Neuronal stem cell (in vitro differentiated cells): Measurements from ENCODE around the gene RAPGEF1.

Source experiments
- DNase-seq: peaks from one replicate; pipeline ENCODE4 v3.0.0-alpha.2; 2013; ENCODE audit warnings: low spot score
- H2AFZ ChIP-seq: one replicate; pipeline ENCODE4 v1.6.1; 2013; ENCODE audit warnings: mild to moderate bottlenecking, low read length, inconsistent platforms
- H2AK5ac ChIP-seq: 2 replicates; pipeline ENCODE4 v1.6.1; 2013; ENCODE audit warnings: low read depth, mild to moderate bottlenecking, inconsistent platforms, low read length, moderate library complexity, mixed read lengths
- H2BK120ac ChIP-seq: 2 replicates; pipeline ENCODE4 v1.6.1; 2013; ENCODE audit warnings: low read depth, mild to moderate bottlenecking, inconsistent platforms, low read length, moderate library complexity, mixed read lengths
- H2BK12ac ChIP-seq: one replicate; pipeline ENCODE4 v1.6.1; 2013; ENCODE audit warnings: low read length, inconsistent platforms
- H2BK15ac ChIP-seq: 2 replicates; pipeline ENCODE4 v1.6.1; 2013; ENCODE audit warnings: mild to moderate bottlenecking, low read length, inconsistent platforms, mixed read lengths
- H2BK5ac ChIP-seq: one replicate; pipeline ENCODE4 v1.6.1; 2013; ENCODE audit warnings: inconsistent platforms, mild to moderate bottlenecking, low read length, moderate library complexity
- H3K14ac ChIP-seq: one replicate; pipeline ENCODE4 v1.6.1; 2013; ENCODE audit warnings: low read length, inconsistent platforms
- H3K18ac ChIP-seq: 2 replicates; pipeline ENCODE4 v1.6.1; 2013; ENCODE audit warnings: low read length, inconsistent platforms
- H3K23ac ChIP-seq: 2 replicates; pipeline ENCODE4 v1.6.1; 2013; ENCODE audit warnings: low read depth, mild to moderate bottlenecking, mixed read lengths, low read length, inconsistent platforms; ENCODE audit not compliant: poor library complexity
- H3K27ac ChIP-seq: replicated peaks from 3 replicates; pipeline ENCODE4 v1.5.1; 2013; ENCODE audit warnings: low read length, inconsistent platforms
- H3K27me3 ChIP-seq, 3 experiments: 2 replicates each; pipeline ENCODE4 v1.6.1; 2013; ENCODE audit warnings: low read length in 3 of 3, mild to moderate bottlenecking in 2 of 3, inconsistent platforms in 1 of 3, low read depth in 1 of 3, mixed read lengths in 1 of 3, moderate library complexity in 1 of 3; ENCODE audit not compliant: control insufficient read depth in 3 of 3, insufficient read depth in 3 of 3
- H3K36me3 ChIP-seq, 2 donors: replicated peaks in 1 of 2; 2 replicates each; pipeline ENCODE4 v1.6.1; 2013; ENCODE audit warnings: low read length in 2 of 2; ENCODE audit not compliant: control insufficient read depth in 2 of 2, insufficient read depth in 2 of 2
- H3K4ac ChIP-seq: 2 replicates; pipeline ENCODE4 v1.6.1; 2013; ENCODE audit warnings: inconsistent platforms, mild to moderate bottlenecking, low read length, moderate library complexity
- H3K4me1 ChIP-seq, 2 donors: 1 replicate in 1 of 2; 2 replicates in 1 of 2; pipeline ENCODE4 v1.6.1; 2013; ENCODE audit warnings: low read length in 2 of 2, low read depth in 1 of 2; ENCODE audit not compliant: control insufficient read depth in 2 of 2, insufficient read depth in 1 of 2
- H3K4me2 ChIP-seq: one replicate; pipeline ENCODE4 v1.6.1; 2013; ENCODE audit warnings: mild to moderate bottlenecking, low read length, inconsistent platforms; ENCODE audit not compliant: insufficient read depth, poor library complexity, severe bottlenecking
- H3K4me3 ChIP-seq, 2 donors: 2 replicates each; pipeline ENCODE4 v1.5.1; 2013; ENCODE audit warnings: low read length in 2 of 2, mild to moderate bottlenecking in 2 of 2, inconsistent platforms in 1 of 2, moderate library complexity in 1 of 2
- H3K79me1 ChIP-seq: one replicate; pipeline ENCODE4 v1.6.1; 2013; ENCODE audit warnings: low read depth, mild to moderate bottlenecking, inconsistent platforms, low read length, moderate library complexity
- H3K9ac ChIP-seq: one replicate; pipeline ENCODE4 v1.6.1; 2013; ENCODE audit warnings: mild to moderate bottlenecking, low read depth, low read length, inconsistent platforms; ENCODE audit not compliant: poor library complexity
- H3K9me3 ChIP-seq, 2 donors: replicated peaks in 1 of 2; 2 replicates each; pipeline versions ENCODE3 to v1.6.1; 2013; ENCODE audit warnings: low read length in 2 of 2, mild to moderate bottlenecking in 2 of 2, inconsistent platforms in 1 of 2, low read depth in 1 of 2, mixed read lengths in 1 of 2, moderate library complexity in 1 of 2; ENCODE audit not compliant: control insufficient read depth in 2 of 2, insufficient read depth in 1 of 2
- H4K8ac ChIP-seq: one replicate; pipeline ENCODE4 v1.6.1; 2013; ENCODE audit warnings: low read depth, mild to moderate bottlenecking, inconsistent platforms, low read length, moderate library complexity
- H4K91ac ChIP-seq: one replicate; pipeline ENCODE4 v1.6.1; 2013; ENCODE audit warnings: low read length, low read depth, mild to moderate bottlenecking, inconsistent platforms; ENCODE audit not compliant: poor library complexity
- WGBS, 2 donors: extraction: QIAGEN DNeasy Blood & Tissue Kit; methylation state at CpG; one replicate each; pipeline ENCODE4 v1.1.7; 2013; ENCODE audit warnings: missing lambda C conversion rate in 2 of 2, mixed read lengths in 1 of 2; ENCODE audit not compliant: insufficient read length in 2 of 2, insufficient replicate concordance in 1 of 2; ENCODE audit errors: extremely low coverage in 2 of 2; 5-methylcytosine and 5-hydroxymethylcytosine counted together

RAPGEF1 gene

GRCh38 chr9:131555841-131556673, 183.8 kb downstream of the RAPGEF1 start:
- H3K23ac ChIP-seq = peak overlapping the region; percentile 80
- peak overlapping the region in 1 of 2 donors; percentile 30 for H3K4me3 ChIP-seq
- H3K14ac ChIP-seq = peak overlapping the region; percentile 97
- H3K18ac ChIP-seq = peak overlapping the region; percentile 83
- no peak overlapping the region for H2AFZ ChIP-seq
- H2BK120ac ChIP-seq = no peak overlapping the region
- H3K27ac ChIP-seq = no peak overlapping the region
- DNase-seq = no peak
- peaks cover 3 to 30% (median 28%) of the 10 kb centered on the region in 3 experiments for H3K27me3 ChIP-seq
- peak overlapping the region; percentile 3 for H4K91ac ChIP-seq
- H2BK5ac ChIP-seq = no peak overlapping the region
- WGBS, 2 donors = no CpG with 5 or more reads among the region's 15 CpGs
- no peak overlapping the region for H3K4me2 ChIP-seq
- peaks cover 0 to 4% of the 10 kb centered on the region in 2 donors for H3K4me1 ChIP-seq
- H4K8ac ChIP-seq = no peak overlapping the region
- peak overlapping the region; percentile 58 for H2BK15ac ChIP-seq
- H2AK5ac ChIP-seq = peak overlapping the region; percentile 28
- H3K4ac ChIP-seq = no peak overlapping the region
- H3K36me3 ChIP-seq = no peaks in the 10 kb centered on the region
- H3K79me1 ChIP-seq = no peaks in the 10 kb centered on the region
- H2BK12ac ChIP-seq = peak overlapping the region; percentile 84
- peaks cover 6 to 10% of the 10 kb centered on the region in 2 donors for H3K9me3 ChIP-seq
- no peak overlapping the region for H3K9ac ChIP-seq

DNA sequence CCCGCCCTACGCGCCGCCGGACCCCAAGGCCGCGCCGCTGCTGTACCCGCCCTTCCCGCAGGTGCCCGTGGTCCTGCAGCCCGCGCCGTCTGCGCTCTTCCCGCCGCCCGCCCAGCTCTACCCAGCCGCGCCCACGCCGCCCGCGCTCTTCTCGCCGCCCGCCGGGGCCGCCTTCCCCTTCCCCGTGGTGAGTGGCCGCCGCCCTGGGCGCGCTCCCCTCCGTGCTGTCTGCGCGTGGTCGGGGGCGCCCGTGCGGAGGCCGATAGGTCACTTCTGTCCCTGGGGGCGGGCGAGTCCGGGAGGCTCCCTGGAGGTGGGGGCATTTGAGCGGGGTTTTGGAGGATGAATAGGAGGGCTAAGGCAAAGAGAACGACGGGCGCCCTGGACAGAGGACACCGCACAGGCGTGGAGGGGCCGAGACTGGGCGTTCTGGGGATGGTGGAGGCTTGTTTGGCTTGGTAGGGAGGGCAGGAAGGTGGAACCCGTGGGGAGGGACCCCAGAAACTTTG, 185.0 kb downstream of the RAPGEF1 start:
- peak overlapping the region; percentile 37 for H2BK15ac ChIP-seq
- H3K27ac ChIP-seq = no peak overlapping the region
- no peak overlapping the region for H2BK5ac ChIP-seq
- H3K4me2 ChIP-seq = peak overlapping the region; percentile 69
- no peaks in the 10 kb centered on the region for H3K79me1 ChIP-seq
- no peak overlapping the region for H4K91ac ChIP-seq
- H3K9me3 ChIP-seq = peaks cover 3 to 10% of the 10 kb centered on the region in 2 donors
- H3K27me3 ChIP-seq = peaks cover 3 to 32% (median 28%) of the 10 kb centered on the region in 3 experiments
- H2AK5ac ChIP-seq = no peak overlapping the region
- H3K18ac ChIP-seq = peak overlapping the region; percentile 57
- H2BK12ac ChIP-seq = no peak overlapping the region
- no CpG with 5 or more reads among the region's 54 CpGs for whole genome bisulfite sequencing, 2 donors
- no peak overlapping the region for H2BK120ac ChIP-seq
- no peak for DNase-seq
- H3K4ac ChIP-seq = no peak overlapping the region
- H3K14ac ChIP-seq = no peak overlapping the region
- peak overlapping the region; percentile 44 for H3K9ac ChIP-seq
- H3K4me3 ChIP-seq = peak overlapping the region in 1 of 2 donors; percentile 57
- peaks cover 0 to 4% of the 10 kb centered on the region in 2 donors for H3K4me1 ChIP-seq
- peak overlapping the region; percentile 55 for H3K23ac ChIP-seq
- peak overlapping the region; percentile 17 for H4K8ac ChIP-seq
- H2AFZ ChIP-seq = peak overlapping the region; percentile 45
- no peaks in the 10 kb centered on the region for H3K36me3 ChIP-seq

GRCh38 chr9:131554087-131554842, 185.6 kb downstream of the RAPGEF1 start:
- H3K27me3 ChIP-seq = peaks cover 3 to 34% (median 28%) of the 10 kb centered on the region in 3 experiments
- H2BK5ac ChIP-seq = no peak overlapping the region
- no peak overlapping the region for H2AK5ac ChIP-seq
- no peak overlapping the region for H2BK12ac ChIP-seq
- no peaks in the 10 kb centered on the region for H3K79me1 ChIP-seq
- H4K91ac ChIP-seq = no peak overlapping the region
- no peak overlapping the region for H2BK120ac ChIP-seq
- no peak overlapping the region for H3K9ac ChIP-seq
- H3K4me2 ChIP-seq = peak overlapping the region; percentile 69
- H3K4me3 ChIP-seq = peak overlapping the region in 1 of 2 donors; percentile 57
- H3K18ac ChIP-seq = peak overlapping the region; percentile 57
- H4K8ac ChIP-seq = no peak overlapping the region
- WGBS, 2 donors = no CpG with 5 or more reads among the region's 60 CpGs
- no peaks in the 10 kb centered on the region for H3K36me3 ChIP-seq
- H2BK15ac ChIP-seq = peak overlapping the region; percentile 49
- no peak overlapping the region for H3K14ac ChIP-seq
- H3K4me1 ChIP-seq = peaks cover 0 to 4% of the 10 kb centered on the region in 2 donors
- DNase-seq = no peak
- H3K9me3 ChIP-seq = peaks cover 3 to 10% of the 10 kb centered on the region in 2 donors
- H2AFZ ChIP-seq = no peak overlapping the region
- no peak overlapping the region for H3K4ac ChIP-seq
- no peak overlapping the region for H3K27ac ChIP-seq
- peak overlapping the region; percentile 20 for H3K23ac ChIP-seq
